AG10803 (cell line): ENCODE data around the gene SLC25A38.

Source experiments
- DNase-seq: peaks from one replicate; pipeline ENCODE4 v3.0.0; 2010; ENCODE audit warnings: low read depth
- H3K4me3 ChIP-seq: 2 replicates; pipeline ENCODE4 v1.5.1; 2011; ENCODE audit warnings: mild to moderate bottlenecking, low read length, control low read depth
- TF ChIP-seq, protein P1 (sequence below): conservative IDR thresholded peaks from 2 replicates; pipeline ENCODE4 v1.5.1; 2011; ENCODE audit warnings: mild to moderate bottlenecking, low read length, control low read depth, inconsistent platforms

SLC25A38 gene

DNA sequence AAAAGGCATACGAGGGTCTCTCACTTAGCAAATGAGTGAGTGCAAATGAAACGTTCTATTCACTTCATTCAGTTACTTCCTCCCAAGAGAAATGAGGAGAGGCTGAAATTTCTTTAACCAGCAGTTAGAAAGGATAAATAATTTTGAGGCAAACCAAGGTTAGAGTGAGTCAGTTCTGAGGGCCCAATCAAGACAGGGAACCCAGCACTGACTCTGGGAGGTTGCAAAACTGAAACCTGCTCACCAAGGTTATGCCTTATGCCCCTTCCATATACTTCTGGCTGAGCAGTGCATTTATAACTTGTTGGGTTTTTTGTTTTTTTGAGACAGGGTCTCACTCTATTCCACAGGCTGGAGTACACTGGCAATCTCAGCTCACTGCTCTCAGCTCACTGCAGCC is 18.8 kb downstream of the SLC25A38 start:
- no peak overlapping the region for H3K4me3 ChIP-seq
- TF ChIP-seq, protein P1, sequence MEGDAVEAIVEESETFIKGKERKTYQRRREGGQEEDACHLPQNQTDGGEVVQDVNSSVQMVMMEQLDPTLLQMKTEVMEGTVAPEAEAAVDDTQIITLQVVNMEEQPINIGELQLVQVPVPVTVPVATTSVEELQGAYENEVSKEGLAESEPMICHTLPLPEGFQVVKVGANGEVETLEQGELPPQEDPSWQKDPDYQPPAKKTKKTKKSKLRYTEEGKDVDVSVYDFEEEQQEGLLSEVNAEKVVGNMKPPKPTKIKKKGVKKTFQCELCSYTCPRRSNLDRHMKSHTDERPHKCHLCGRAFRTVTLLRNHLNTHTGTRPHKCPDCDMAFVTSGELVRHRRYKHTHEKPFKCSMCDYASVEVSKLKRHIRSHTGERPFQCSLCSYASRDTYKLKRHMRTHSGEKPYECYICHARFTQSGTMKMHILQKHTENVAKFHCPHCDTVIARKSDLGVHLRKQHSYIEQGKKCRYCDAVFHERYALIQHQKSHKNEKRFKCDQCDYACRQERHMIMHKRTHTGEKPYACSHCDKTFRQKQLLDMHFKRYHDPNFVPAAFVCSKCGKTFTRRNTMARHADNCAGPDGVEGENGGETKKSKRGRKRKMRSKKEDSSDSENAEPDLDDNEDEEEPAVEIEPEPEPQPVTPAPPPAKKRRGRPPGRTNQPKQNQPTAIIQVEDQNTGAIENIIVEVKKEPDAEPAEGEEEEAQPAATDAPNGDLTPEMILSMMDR = no peak
- no peak for DNase-seq

DNA sequence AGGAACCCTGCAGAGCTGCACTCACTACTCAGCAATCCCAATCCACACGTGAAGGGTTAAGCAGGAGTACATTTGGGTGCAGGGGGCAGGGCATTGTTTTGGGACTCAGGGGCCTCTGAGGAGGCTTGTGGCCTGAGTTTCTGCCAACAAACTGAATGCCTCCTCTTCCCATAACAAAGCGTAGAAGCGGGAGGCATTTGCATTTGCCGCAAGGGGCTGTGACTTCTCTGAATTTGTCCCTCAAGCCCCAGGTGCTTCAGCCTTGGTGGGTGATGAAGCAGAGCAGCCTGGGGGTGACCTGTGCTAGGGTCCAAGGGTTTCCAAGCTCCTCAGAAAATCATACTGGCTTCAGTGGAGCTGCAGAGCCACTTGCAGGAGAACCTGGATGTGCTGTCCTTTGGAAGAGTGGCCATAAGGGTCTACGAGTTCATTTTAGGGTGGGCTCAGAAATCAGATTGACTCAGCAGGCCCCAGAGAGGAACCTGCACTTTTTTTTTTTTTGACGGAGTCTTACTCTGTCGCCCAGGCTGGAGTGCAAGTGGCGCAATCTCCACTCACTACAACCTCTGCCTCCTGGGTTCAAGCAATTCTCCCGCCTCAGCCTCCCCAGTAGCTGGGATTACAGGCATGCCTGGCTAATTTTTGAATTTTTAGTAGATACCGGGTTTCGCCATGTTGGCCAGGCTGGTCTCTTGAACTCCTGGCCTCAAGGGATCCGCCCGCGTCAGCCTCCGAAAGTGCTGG is 21.9 kb downstream of the SLC25A38 start:
- no peak overlapping the region for H3K4me3 ChIP-seq
- DNase-seq = no peak
- TF ChIP-seq, protein P1 = no peak

DNA sequence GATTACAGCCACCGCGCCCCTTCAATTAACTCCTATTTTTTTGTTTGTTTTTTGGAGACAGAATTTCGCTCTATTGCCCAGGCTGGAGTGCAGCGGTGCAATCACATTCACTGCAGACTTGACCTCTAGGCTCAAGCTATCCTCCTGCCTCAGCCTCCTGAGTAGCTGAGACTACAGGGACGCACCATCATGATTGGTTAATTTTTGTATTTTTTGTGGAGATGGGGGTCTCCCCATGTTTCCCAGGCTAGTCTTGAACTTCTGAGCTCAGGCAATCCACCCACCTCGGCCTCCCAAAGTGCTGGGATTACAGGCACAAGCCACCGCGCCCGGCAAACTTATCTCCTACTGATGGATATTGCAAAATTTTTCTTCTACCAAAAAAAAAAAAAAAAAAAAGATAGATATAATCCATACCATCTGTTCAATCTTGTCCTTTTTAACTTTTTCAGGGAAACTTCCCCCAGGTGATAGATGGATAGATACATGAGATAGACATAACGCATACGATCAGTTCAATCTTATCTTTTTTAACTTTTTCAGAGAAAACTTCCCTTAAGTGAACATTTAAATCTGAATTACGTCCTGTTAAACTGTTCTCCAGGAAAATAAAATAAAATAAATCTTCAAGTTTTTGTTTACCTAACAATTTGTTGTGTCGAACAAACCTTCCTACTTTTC is 22.7 kb downstream of the SLC25A38 start:
- H3K4me3 ChIP-seq = peak overlapping the region; percentile 74
- DNase-seq = no peak
- TF ChIP-seq, protein P1 = no peak

DNA sequence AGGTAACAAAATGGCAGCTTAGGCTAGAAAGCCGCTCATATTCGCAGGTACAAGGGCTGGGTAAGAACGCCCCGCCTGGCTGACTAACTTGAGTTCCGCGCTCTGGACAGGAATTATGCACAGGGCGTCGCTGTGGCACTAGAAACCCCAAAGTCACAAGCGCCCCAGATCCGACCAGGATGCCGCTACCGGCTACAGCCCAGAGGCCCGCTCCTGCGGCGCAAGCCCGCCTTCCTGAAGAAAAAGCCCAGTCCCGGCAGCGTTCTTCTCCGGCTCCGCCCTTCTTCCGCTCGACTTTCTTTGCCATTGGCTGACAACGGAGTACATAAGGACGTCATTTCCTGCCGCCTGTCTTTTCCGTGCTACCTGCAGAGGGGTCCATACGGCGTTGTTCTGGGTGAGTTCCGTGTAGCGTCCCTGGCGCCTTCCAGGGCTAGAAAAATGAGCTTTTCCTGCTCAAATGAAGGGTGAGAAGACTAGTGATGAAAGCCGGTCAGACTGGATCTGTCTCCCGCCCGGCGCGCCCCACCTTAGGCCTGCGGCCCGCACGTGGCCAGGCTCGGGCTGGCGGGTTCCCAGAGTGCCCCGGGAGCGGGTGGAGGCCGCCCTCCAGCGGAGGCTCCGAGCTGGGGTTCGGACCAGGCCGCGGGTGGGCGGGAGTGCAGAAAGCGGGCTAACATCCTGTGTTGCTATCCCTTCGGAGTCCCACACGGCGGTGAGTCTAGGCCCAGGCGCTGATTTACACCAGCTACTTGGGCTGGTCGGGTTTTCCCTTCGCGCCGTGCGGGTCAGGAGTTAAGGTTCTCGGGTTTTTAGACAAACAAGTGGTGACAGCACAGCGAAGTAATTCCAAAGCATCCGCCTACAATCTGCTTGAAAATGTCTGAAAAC is 23.4 kb downstream of the SLC25A38 start, which contains the start of gene RPSA:
Gene RPSA, plus strand, starts transcription at position 353 of the 891 bp plus-strand sequence. CDS start 934 bp downstream, outside the sequence.
- peak; percentile 95 for DNase-seq
- TF ChIP-seq, protein P1 = peak; percentile 17
- peak within 1 kb of the TSS; percentile 74 for H3K4me3 ChIP-seq

DNA sequence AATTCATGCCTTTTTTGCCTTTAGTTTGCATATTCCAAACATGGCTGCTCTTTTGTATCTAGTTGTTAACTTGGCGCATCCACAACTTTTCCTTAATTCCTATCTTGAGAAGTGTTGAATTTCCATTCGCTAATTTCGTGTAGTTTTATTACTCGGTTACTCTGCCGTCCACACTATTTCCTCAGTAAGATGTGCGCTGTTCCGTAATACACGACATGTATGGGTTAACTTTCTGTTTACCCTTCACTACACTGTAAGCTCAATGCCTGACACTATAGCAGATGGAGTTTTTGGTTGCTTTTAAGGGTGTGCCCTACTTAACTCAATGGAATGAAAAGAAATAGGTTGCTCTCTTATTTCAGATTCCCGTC is 24.1 kb downstream of the SLC25A38 start:
- peak; percentile 17 for DNase-seq
- peak overlapping the region; percentile 74 for H3K4me3 ChIP-seq
- TF ChIP-seq, protein P1 = no peak

DNA sequence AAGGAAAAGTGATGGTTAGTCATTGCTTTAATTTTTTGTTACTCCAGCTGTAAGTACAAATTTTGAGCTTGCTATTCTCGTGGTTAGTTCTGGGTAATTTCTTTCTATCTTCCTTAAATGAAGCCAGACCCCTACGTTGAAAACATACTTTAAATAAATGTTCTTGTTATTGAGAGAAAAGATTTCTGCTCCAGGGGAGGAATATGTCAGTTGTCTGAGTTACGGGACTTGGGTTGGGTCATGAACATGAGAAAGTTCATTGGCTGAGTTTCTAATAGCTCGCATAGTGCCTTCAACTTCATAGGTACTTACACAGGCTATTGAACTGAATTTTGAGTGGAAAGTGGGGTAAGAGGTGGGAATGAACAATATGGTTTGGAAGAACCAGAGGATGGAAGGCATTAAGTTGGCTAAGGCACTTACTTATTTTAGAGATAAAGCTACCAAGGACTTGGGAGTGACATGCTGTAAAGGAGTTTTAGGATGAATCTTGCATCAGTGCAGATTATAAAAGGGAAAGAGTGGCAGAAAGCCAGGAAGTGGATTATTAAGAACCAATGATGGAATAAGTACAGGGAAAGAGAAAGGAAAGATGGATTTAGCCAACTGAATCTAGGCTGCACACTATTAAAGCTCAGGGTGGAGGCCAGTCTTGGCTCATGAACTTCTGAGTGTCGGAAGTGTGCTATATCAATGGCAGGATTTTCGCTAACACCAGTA is 24.8 kb downstream of the SLC25A38 start:
- peak; percentile 33 for DNase-seq
- TF ChIP-seq, protein P1 = no peak
- peak overlapping the region; percentile 74 for H3K4me3 ChIP-seq
